HL-60/S4 (cell line): ENCODE measurements around the gene CBFB.
"Not testable (repeated sequence)": the region's sequence is repeated elsewhere in the genome, so short reads cannot be mapped to it uniquely, and the experiment has no call there.

ENCODE experiments used
- in situ Hi-C: fragments of 300-500 bp; cut with MboI; formaldehyde crosslinking; loops from 2 replicates; pipeline ENCODE4 v1.14.3; 2022; ENCODE audit warnings: low sequenced_read_pairs

Gene CBFB

GRCh38 chr16:67028696-67029253, at the start of gene CBFB:
Gene CBFB, plus strand, starts transcription at chr16:67029149. Its CDS starts 259 bp downstream, at chr16:67029408.
- in situ Hi-C loops = no loop called here

GRCh38 chr16:66983033-66983432, 45.9 kb upstream of the CBFB start:
- in situ Hi-C loops = no loop called here

- in situ Hi-C loops = no loop called here
These were observed 44.0 kb upstream of the CBFB start for GRCh38 chr16:66984892-66985311.

- in situ Hi-C loops = no loop called here
These were observed 42.4 kb upstream of the CBFB start for GRCh38 chr16:66986559-66986958.

GRCh38 chr16:66988197-66988788, 40.7 kb upstream of the CBFB start, which contains the start of gene CES4A:
Gene CES4A, plus strand, starts transcription at chr16:66988589. Its CDS starts 184 bp downstream, at chr16:66988773.
- in situ Hi-C loops = no loop called here

- in situ Hi-C loops = no loop called here
These were observed 37.3 kb upstream of the CBFB start for GRCh38 chr16:66991545-66992077.

GRCh38 chr16:66993558-66993957, 35.4 kb upstream of the CBFB start:
- in situ Hi-C loops = not testable (repeated sequence)

GRCh38 chr16:66996324-66996982, 32.5 kb upstream of the CBFB start:
- in situ Hi-C loops = no loop called here

GRCh38 chr16:66996983-66997358, 32.0 kb upstream of the CBFB start:
- in situ Hi-C loops = no loop called here

GRCh38 chr16:67000384-67001351, 28.3 kb upstream of the CBFB start:
- in situ Hi-C loops = no loop called here

GRCh38 chr16:67001726-67002125, 27.2 kb upstream of the CBFB start:
- in situ Hi-C loops = no loop called here

- in situ Hi-C loops = no loop called here
These were observed 21.9 kb upstream of the CBFB start for GRCh38 chr16:67006930-67007658.

GRCh38 chr16:67009158-67009557, 19.8 kb upstream of the CBFB start:
- in situ Hi-C loops = no loop called here

- in situ Hi-C loops = loop anchor here (10.0 kb wide), 1 partner anchor 144 kb away; the partner anchor contains the start of genes B3GNT9, FBXL8 and TRADD
These were observed 17.7 kb upstream of the CBFB start for GRCh38 chr16:67011274-67011673.

- in situ Hi-C loops = loop anchor here (10.0 kb wide), 1 partner anchor 141 kb away; the partner anchor contains the start of genes B3GNT9, FBXL8 and TRADD
These were observed 15.6 kb upstream of the CBFB start for GRCh38 chr16:67013233-67013822.

- in situ Hi-C loops = loop anchor here (10.0 kb wide), 1 partner anchor 141 kb away; the partner anchor contains the start of genes B3GNT9, FBXL8 and TRADD
These were observed 14.9 kb upstream of the CBFB start for GRCh38 chr16:67013823-67014633.

- in situ Hi-C loops = loop anchor here (10.0 kb wide), 1 partner anchor 140 kb away; the partner anchor contains the start of genes B3GNT9, FBXL8 and TRADD
These were observed 14.2 kb upstream of the CBFB start for GRCh38 chr16:67014634-67015312.

GRCh38 chr16:67015313-67015731, 13.6 kb upstream of the CBFB start:
- in situ Hi-C loops = loop anchor here (10.0 kb wide), 1 partner anchor 139 kb away; the partner anchor contains the start of genes B3GNT9, FBXL8 and TRADD
